GM19043 (cell line): ENCODE data around the gene SIDT1.
A peak's percentile ranks its signal among the peaks of the same experiment; 100 is the strongest.

Source experiments
- ATAC-seq: cut with Tn5 transposase; IDR thresholded peaks from one replicate; pipeline ENCODE4 v1.9.1; 2021; ENCODE audit warnings: low read depth; ENCODE audit not compliant: unreplicated experiment

SIDT1 gene

DNA sequence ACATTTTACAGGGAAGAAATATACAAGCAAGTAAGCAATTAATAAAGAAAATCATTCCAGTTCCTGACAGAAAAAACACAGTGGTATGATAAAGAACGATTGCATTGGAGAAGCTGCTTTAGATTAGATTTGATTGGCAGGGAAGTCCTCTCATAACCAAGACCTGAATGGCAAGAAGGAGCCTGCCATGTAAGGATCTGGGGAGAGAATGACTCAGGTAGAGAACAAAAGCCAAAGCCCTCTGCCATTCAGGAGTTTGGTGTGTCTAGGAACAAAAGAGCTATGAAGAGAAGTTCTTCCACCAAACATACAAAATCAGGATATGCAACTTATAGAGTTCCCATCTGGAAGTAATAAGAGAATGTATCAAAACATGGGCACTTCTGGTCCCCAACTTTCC lies 57.6 kb downstream of the SIDT1 start:
- ATAC-seq, result no peak

DNA sequence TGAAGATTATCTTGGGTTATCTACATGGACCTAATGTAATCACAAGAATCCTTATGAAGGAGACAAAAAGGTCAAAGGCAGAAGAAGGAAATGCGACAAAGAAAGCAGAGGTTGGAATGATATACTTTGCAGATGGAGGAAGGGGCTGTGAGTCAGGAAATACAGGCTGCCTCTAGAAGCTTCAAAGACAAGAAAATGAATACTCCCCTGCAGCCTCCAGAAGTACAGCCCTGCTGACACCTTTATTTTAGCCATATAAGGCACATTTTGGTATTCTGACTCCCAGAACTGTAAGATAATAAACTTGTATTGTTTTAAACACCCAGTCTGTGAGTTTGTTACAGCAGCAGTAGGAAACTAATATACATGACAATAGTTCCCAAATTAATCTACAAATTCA lies 58.6 kb downstream of the SIDT1 start:
- no peak for ATAC-seq

DNA sequence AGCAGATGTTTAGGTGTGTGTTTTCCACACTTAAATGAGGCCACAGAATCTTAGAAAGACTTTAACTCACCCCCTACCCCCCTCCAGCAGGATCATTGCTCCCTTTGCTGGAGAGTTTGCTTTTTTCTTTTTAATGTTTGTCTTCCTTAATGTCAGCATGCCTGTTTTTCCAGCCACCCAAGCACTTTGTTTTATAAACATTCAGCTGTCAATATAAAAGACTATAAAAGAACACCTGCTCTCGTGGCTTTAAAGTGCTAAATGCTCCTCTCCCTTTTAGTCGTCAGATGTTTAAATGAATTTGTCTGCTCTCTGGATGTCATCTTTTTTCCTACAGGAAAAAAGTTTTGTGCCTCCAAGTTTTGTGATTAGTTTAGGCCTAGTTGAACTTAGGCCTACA lies 61.7 kb downstream of the SIDT1 start:
- ATAC-seq, result no peak

DNA sequence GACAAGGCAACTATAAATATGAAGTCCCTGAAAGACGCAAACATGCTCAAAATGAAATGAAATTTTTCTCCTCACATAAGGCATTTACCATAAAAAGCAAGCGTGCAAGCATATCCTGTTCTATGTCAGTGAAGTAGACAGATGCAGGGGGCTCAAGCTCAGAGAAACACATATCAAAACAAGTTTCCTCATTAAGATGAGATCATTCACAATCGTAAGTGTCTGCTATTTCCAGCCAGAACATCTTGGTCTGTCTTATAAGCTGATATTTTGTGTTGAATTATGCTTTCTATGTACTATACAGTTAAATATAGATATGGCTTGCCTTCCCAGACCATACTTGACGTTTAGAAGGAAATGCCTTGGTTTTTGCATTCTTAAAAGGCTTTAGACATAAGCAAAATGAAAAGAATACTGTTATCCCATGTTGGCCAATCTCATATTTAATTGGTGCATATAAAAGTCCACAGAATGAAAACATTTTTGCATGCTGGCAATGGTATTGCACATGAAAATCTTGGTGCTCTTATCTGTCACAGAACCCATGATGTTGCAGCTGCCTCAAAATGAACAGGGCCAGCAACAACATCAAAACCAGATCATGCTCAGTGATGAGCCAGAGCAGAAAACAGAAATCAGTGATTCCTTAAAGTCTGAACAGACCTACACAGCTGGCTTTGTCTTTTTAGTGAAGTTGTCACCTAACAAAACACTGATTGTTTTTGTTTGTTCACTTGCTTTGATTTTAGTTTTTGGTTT lies 65.4 kb downstream of the SIDT1 start:
- no peak for ATAC-seq

DNA sequence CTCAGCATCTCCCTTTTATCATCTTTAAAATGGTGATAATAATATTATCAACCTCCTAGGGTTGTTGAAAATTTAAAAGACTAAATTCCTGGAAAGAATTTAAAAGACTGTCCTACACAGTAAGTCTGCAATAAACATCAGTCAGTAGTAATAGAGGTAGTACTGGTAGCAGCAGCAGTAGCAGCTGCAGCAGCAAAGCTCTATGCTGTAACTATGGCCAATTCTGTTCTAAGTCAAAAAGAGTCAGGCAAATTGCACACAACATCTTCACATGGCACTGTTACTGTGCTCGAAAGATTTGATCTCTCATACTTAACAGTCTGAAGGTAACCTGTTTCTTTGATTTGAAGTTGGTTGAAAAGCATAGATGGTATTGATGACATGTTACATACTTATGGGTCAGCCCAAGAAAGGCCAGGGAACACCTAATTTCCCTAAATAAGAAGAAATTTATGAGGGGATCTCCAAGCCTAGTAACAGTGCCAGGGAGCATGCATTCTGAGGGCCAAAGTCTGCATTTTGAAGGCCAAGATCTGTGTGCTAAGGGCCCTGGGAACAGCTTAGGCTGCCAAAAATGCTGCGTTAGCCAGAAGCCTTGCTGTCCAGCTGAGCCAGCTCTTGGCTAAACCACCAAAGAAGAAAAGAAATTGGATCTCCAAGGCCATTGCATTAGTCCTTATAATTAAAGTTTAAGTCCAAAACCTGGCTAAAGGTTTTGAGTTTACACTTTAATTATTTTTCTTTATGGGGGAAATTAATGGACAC lies 68.2 kb downstream of the SIDT1 start:
- ATAC-seq, result no peak

DNA sequence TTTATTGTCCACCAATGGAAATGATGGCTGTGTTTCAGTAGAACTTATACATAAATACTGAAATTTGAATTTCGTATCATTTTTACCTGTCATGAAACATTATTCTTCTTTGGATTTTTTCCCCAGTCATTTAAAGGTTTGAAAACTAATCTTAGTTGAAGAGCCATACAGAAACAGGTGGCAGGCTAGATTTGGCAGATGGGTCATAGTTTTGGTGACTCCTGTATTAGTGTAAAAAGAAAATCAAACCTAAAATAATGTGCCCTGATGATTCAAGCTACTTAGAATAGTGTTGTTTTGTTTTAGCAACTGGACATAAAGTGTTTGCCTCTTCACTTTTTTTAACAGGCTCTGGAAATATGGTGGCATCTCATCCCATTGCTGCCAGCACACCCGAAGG lies 68.9 kb downstream of the SIDT1 start:
- no peak for ATAC-seq

DNA sequence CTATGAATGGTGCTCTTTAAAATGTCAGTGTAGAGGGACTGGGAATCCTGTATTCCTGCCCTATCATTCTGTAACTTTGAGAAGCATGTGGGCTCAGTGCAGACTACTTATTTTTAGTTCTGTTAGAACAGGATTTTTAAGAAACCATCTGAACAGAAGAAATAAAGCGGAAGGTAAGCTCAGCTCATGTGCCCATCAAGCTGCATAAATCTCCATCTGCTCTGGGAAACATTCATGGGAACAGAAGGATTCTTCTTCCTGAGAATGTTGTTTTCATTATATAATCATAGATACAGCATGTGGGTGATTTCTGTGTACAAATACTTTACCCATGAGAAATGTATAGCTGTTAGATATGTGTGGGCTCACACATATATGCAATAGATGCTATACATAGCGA lies 69.9 kb downstream of the SIDT1 start:
- ATAC-seq, result no peak

DNA sequence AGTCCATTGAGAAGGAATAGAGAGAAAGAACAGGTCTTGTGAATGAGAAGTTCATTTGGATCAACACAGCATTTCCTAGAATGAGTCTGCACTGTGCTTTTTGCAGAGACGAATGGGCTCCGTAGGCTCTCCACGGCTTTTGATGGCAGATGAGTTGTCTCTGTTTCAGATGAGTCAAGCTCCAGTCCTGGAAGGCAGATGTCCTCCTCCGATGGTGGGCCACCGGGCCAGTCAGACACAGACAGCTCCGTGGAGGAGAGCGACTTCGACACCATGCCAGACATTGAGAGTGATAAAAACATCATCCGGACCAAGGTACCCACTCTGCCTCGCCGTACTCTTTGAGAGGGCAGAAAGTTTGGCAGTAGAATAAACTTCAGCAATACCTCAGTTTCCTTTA lies 70.5 kb downstream of the SIDT1 start:
- ATAC-seq, result no peak

DNA sequence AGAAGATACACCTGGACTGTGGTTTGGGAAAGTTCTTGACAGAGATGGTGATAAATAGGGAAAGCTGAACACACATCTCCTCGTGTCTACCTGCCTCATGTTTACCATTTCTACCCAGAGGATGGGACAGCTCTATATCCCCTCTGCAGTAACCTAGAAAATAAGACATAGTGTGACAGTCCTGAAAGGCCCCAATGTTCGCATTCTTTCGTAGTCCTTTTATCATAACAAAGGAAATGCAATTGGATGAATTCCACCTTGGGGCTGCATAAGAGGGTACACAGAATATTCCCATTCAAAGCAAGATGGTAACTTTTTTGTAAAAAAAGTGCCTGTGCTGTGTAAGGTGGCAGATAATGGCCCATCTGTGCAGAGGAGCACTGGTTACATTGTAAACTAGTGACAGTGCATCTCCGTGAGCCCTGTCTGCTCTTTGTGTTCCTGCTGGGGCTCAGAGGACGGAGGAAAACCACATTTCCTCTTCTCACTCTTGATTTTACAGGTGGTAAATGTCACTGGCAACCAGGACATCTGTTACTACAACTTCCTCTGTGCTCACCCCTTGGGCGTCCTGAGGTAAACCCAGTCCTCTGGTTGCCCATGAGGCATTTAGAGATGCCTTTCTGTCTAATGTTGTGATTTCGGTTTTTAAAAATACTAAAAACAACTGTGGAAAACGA lies 74.3 kb downstream of the SIDT1 start:
- ATAC-seq, result peak; percentile 99

DNA sequence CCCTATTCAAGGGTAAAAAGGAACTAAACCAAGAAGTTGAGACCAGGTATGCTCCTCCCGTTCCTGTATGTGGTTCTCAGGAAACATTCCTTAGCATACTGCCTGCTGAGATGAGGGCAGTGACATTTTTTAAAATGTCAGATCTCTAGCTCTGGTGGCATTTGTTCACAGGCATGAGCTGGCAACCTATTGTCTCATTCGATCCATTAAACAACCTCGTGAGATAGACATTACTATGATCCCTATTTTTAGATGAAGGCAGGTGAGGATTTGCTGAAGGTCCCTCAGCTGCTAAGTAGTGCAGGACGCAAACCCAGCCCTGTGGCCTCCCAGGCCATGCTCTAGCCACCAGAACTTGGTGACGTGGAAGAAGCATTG lies 74.9 kb downstream of the SIDT1 start:
- peak; percentile 14 for ATAC-seq

DNA sequence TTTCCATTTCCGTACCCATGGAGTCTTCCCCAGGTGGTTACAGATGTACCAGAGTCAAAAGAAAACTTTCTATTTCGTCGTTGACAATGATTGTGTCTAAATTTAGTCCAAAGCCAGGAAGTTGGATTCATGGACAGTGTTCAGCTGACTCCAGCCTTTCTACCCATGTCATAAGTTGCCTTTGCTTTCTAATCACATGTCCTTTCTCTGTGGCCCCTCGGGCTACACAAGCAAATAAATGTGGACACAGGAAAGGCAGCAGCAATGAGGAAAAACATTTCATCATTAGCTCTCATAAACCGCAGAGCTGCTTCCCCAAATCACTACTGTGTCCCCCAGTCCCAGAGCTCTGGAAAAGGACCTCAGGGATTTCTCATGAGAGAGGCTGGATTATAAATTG lies 82.0 kb downstream of the SIDT1 start:
- no peak for ATAC-seq

DNA sequence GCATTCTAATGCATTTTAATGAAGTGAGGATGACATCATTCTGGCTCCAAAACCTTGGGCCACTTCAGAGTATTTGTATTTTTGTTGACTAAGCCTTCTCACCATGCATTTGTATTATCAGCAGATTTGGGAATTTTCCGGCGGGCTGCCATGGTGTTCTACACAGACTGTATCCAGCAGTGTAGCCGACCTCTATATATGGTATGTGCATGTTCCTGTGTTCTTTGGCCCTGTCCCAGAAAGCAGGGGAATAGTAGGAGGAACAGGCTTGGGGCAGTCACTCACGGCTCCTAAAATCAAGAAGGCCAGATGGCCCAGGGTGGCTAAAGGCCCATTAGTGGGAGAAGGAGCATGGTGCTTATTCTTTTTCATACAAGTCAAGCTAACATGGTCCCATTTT lies 83.6 kb downstream of the SIDT1 start:
- no peak for ATAC-seq

DNA sequence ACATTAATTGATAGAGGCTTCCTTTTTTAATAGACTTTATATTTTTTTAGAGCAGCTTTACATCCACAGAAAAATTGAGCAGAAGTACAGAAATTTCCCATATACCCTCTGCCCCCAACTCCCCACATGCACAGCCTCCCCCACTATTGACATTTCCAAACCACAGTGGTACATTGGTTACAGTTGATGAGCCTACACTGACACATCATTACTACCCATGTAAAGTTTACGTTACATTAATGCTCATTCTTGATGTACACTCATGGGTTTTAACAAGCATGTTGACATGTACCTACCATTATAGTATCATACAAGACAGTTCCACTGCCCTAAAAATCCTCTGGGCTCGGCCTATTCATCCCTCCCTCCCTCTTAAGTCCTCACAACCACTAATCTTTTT lies 85.4 kb downstream of the SIDT1 start:
- ATAC-seq, result no peak

DNA sequence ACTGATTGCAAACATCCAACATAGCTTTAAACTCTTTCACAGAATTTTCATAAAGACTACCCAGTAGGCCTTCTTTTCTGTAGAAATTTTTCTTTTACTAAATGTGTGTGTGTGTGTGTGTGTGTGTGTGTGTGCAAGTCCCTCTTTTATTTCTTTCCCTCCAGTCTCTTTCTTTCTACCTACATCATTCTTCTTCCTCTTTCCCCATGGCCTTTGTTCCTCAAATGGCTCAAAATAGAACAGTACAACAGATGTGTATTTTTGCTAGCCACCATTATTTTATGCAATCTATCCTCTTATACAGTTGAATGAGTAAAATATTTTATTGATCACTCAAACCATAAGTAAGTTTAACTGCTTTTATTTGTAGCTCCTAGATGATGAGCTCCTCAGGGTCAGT lies 87.7 kb downstream of the SIDT1 start:
- no peak for ATAC-seq

DNA sequence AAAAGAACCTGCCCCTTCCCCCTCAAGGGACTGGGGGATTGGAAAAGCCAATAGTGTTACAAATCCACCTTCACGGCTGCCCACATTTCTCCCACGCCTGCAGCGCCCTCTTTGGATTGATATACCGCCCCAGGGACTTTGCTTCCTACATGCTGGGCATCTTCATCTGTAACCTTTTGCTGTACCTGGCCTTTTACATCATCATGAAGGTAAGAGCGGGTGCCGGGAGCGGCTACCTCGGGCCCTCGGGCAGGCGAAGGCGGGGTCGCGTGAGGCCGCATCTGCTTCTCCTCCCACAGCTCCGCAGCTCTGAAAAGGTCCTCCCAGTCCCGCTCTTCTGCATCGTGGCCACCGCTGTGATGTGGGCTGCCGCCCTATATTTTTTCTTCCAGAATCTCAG lies 91.0 kb downstream of the SIDT1 start:
- ATAC-seq, result no peak

DNA sequence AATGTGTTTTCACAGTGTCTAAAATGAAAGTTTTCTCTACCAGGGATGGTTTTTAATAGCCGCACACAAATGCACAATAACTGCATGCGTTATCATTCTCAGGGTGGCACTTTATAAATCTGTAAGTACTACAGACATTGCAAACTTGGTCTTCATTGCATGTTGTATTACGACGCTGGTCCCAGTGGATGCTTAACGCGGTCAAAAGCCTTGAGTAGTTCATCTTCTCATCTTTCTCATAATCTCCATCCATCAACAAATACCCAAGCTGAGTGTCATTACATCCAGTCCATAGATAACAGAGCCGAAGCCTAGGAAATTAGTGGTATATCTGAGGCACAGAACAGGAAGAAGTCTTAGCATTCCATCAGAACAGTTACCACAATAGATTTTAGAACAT lies 91.5 kb downstream of the SIDT1 start:
- ATAC-seq, result no peak

DNA sequence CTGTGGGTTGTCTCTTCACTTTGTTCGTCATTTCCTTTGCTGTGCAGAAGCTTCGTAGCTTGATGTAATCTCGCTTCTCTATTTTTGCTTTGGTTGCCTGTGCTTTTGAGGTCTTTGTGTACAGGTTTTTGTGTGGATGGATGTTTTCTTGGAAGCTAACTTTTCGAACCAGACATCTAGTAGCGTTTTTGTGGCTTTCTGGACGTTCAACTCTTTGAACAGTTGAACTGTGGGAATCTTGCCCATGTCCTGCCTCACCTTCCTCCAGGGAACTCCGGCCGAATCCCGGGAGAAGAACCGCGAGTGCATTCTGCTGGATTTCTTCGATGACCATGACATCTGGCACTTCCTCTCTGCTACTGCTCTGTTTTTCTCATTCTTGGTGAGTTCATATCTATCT lies 93.5 kb downstream of the SIDT1 start:
- ATAC-seq, result no peak

DNA sequence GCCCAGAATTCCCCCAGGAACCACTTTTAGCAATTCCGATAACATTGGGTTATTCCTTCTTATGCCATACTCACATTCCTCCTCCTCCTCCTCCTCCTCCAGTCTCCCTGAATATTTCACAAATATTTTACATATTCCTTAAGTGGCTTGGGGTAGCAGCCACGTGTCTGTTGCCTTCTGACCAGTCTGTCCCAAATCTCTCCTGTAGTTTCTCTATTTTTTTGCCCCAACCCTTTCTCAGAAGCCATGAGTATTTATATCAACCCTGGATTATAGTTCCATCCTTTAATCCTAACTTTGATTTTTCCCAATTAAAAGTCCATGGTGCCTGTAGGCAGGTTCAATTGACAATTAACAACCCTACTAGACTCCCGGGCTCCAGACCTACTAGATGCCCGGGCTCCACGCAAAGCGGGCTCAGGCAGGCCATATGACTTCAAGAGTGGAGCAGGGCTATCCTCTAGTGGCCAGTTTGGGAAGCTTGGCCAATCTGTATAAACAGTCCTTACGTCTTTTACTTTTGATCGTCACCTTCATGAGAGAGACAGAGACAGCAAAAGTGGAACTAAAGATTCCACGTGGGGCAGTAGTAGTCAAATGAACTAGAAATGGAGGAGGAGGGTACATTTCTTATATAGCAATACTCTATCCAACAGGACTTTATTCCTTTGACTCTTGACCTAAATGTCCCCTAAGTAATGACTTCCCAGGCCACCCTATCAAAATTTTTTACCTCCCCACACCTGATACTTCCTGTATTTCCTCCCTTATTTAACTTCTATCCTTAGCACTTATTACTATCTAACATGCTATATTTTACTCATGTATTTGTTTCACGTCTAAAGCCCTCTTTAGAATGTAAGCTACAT lies 94.4 kb downstream of the SIDT1 start:
- peak; percentile 70 for ATAC-seq

DNA sequence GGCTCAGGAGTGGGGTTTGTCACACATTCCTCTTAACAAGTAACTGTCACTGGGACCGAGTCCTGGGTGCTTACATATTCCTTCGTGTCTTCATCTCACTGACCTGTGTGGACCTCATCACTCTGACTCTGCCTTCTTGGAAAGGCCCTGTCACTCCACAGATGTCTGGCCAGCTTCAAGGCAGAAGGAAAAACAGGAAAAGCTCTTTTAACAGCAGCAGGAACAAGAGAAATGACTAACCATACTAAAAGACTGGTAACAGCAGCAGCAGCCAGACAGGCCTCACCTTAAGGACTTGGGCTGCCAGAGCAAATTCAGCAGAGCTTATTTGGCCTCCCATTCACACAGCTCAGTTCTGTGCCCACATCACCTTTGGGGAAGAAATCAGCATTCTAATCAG lies 96.0 kb downstream of the SIDT1 start:
- no peak for ATAC-seq

DNA sequence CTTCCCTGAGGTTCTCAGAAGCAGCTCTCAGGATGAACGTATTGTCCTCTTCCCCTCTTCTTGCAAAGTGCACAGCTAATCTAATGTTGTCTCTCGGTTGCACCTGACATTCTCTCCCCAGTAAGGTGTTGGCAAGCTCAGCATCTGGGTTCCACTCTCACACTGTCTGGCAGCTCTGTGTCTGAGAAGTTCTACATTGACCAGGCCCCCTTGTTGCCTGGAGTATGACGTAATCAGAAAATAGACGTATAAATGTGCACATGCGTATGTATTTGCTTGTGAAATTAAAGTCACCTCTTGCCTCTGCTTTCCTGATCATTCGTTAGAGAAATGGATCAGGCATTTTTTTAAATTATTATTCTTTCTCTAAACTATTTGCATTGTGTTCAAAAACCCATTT lies 96.4 kb downstream of the SIDT1 start:
- no peak for ATAC-seq
